Heart left ventricle (tissue), 16 donors: ENCODE data around the gene WDR83. TPM values are rescaled to one million over a fixed set of nuclear protein-coding genes. Genes with fewer than 3 reads are reported as not detected.

Source experiments
- ATAC-seq, 4 donors: fragments of 200-7000 bp; cut with Tn5 transposase; one replicate each; pipeline ENCODE4 v1.9.1; 2020 to 2022; ENCODE audit warnings: moderate library complexity in 4 of 4, mild to moderate bottlenecking in 3 of 4, moderate number of reproducible peaks in 1 of 4
- DNase-seq, 5 donors: peaks; one replicate each; pipeline ENCODE4 v3.0.0-alpha.2; 2020
- H3K27ac ChIP-seq, 12 donors: fragments of 200-600 bp; sonication (generic) in 4 of 12; one replicate each; pipeline versions ENCODE4 v1.5.0 to v1.8.0; 2016 to 2022; ENCODE audit warnings: mild to moderate bottlenecking in 2 of 12
- H3K27me3 ChIP-seq, 9 donors: fragments of 200-600 bp; sonication (generic) in 2 of 9; one replicate each; pipeline versions ENCODE4 v1.5.1 to v1.8.0; 2016 to 2022; ENCODE audit warnings: mild to moderate bottlenecking in 3 of 9
- H3K36me3 ChIP-seq, 9 donors: fragments of 200-600 bp; sonication (generic) in 2 of 9; one replicate each; pipeline versions ENCODE4 v1.5.0 to v1.8.0; 2018 to 2022; ENCODE audit warnings: mild to moderate bottlenecking in 2 of 9
- H3K4me1 ChIP-seq, 12 donors: fragments of 200-600 bp; sonication (generic) in 4 of 12; one replicate each; pipeline versions ENCODE4 v1.5.0 to v1.8.0; 2016 to 2022; ENCODE audit warnings: mild to moderate bottlenecking in 3 of 12
- H3K4me3 ChIP-seq, 12 donors: fragments of 200-600 bp; sonication (generic) in 4 of 12; one replicate each; pipeline versions ENCODE4 v1.5.0 to v1.8.0; 2017 to 2022; ENCODE audit warnings: mild to moderate bottlenecking in 9 of 12, moderate library complexity in 4 of 12
- H3K9me3 ChIP-seq, 12 donors: fragments of 200-600 bp; sonication (generic) in 4 of 12; one replicate each; pipeline versions ENCODE4 v1.5.0 to v1.8.0; 2016 to 2022; ENCODE audit warnings: mild to moderate bottlenecking in 1 of 12
- CTCF ChIP-seq, 12 donors: fragments of 200-600 bp; sonication (generic) in 4 of 12; IDR thresholded peaks; one replicate each; pipeline versions ENCODE4 v1.5.0 to v1.8.0; 2018 to 2022; ENCODE audit warnings: antibody characterized with exemption in 12 of 12, mild to moderate bottlenecking in 5 of 12
- POLR2A ChIP-seq, 2 donors: fragments of 450-650 bp; IDR thresholded peaks; one replicate each; pipeline ENCODE4 v1.6.1; 2017; ENCODE audit warnings: antibody characterized with exemption in 2 of 2, mild to moderate bottlenecking in 2 of 2, moderate library complexity in 2 of 2
- WGBS, 4 donors: extraction: QIAGEN DNeasy Blood & Tissue Kit in 2 of 4; methylation state at CpG; one replicate each; pipeline versions ENCODE4 v1.1.5 to v1.1.7; 2013 to 2018; 5-methylcytosine and 5-hydroxymethylcytosine counted together
- intact Hi-C, 10 donors: fragments of 100-400 bp; cut with DNase I; formaldehyde crosslinking; loops; one replicate each; pipeline versions ENCODE4 v1.11.1 to v1.14.2; 2022
- polyA plus RNA-seq, 2 donors: library from polyadenylated mRNA; stranded (reverse); fragments of 200-250 nt; gene quantifications; one replicate each; pipeline ENCODE4 v1.2.3, GENCODE V29; 2013
- total RNA-seq, 9 donors: library from RNA; depleted of rRNA in 2 of 9; stranded (reverse); fragments of >200 nt in 2 of 9; fragmentation: NEBNext Ultra II Directional in 3 of 9; extraction: Animal tissue kit (Norgen Biotek cat#: 25700) in 3 of 9; gene quantifications; one replicate each; pipeline versions ENCODE4 v1.1.0 to v1.2.4, GENCODE V29; 2016 to 2023
- donor health status: ischemic (EF 13 %, LVEDD 7.1; RV severe dilation, severe dysfunction).
- donor health status: healthy with polysubstance abuse.
- donor health status: DM: no; HTN: yes; CAD: no.
- donor health status: DM: no; HTN: no; CAD: no.
- donor health status: ischemic (EF 25% LVEDD 6.9; RV normal size, moderate dysfunction).
- donor health status: ischemic (EF 25% LVEDD 5.7; RV mildly dilated, moderate dysfunction).
- donor health status: healthy.
- donor health status: DM: yes; HTN: yes; CAD: no.
- donor health status: ischemic (EF 35%, LVEDD 5.7; RV mildly dilated, moderate dysfunction).
- donor health status: nonischemic (EF 11% LVEDD 7.7; RV severe dilation, severe dysfunction).
- donor health status: DM: yes; HTN: yes; CAD: no.
- donor health status: PGD.
- donor health status: ischemic (EF 29% LVEDD 5.4; RV normal size, mild dysfunction).
- donor health status: nonischemic (EF 23%, LVEDD 6.1; RV moderate dilation, normal function).

The WDR83 gene
- total and polyA plus RNA-seq, 11 donors: 6.0 to 13.0 (median 7.9) TPM

DNA sequence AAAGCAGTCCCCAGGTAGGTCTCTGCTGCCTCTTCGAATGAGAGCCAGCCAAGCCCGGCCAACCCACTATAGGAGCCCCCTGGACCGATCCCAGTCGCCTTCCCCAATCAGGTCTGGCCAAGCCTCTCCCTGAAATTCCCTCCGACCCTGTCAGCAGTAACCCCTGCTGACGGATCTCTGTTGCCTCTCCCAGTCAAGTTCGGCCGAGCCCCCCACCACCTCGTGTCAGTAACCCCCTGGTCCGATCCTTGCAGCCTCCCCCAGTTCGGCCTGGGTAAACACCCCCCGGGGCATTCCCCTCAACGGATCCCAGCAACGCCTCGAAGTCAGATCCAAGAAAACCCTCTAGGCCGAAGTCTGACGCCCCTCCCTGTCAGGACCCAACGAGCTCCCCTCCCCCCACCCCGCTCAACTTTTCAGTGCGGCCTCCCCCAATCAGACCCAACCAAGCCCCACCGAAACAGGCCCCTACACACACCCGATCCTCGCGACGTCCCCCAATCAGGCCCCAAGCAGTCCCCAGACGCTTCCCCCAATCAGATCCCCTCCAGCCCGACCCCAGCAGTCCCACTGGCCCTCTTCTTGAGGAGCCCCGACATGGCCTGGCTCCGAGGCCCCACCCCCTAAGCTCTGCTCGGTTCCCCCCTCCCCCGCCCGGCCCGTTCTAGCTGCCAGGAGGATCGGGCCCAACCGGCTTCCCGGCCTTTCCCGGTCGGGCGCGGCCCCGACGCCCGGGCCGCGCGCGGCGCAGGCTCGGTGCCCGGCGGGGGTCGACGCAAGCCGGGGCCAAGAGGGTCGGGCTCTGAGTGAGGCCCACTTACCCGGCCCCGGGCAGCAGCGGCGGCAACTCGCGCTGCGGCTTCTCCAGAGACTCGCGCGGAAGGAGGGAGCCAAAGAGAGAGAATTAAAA lies 55.3 kb downstream of the WDR83 start:
- H3K9me3 ChIP-seq: no peaks in the 10 kb centered on the region
- peaks cover 0 to 24% (median 21%) of the 10 kb centered on the region in 9 donors for H3K36me3 ChIP-seq
- peak overlapping the region; percentile 65 to 98 (median 79) for H3K4me3 ChIP-seq
- WGBS, 4 donors: 0 to 1% (median 1%) methylated on average over 32 to 65 of the region's 65 CpGs
- intact Hi-C loops: loop anchor here in 4 of 10 donors (2.0 to 5.0 kb wide), 3 partner anchors 15 to 80 kb away; partner anchors contain the start of genes PRDX2 (in 2 of the 4), THSD8 (in 2 of the 4), DHPS (in 1 of the 4) and GET3 (in 1 of the 4)
- peak overlapping the region; percentile 88 to 98 (median 96) for H3K27ac ChIP-seq
- ATAC-seq (peak in 3 of 4 donors; percentile 46 to 66 (median 59)), DNase-seq (peak; percentile 69 to 80 (median 72))
- peaks cover 4 to 44% (median 33%) of the 10 kb centered on the region in 12 donors for H3K4me1 ChIP-seq
- TF ChIP-seq CTCF (IDR thresholded peaks at IDR 0.05) (no peak), POLR2A (IDR thresholded peaks at IDR 0.05) (no peak)
- H3K27me3 ChIP-seq: no peaks in the 10 kb centered on the region

DNA sequence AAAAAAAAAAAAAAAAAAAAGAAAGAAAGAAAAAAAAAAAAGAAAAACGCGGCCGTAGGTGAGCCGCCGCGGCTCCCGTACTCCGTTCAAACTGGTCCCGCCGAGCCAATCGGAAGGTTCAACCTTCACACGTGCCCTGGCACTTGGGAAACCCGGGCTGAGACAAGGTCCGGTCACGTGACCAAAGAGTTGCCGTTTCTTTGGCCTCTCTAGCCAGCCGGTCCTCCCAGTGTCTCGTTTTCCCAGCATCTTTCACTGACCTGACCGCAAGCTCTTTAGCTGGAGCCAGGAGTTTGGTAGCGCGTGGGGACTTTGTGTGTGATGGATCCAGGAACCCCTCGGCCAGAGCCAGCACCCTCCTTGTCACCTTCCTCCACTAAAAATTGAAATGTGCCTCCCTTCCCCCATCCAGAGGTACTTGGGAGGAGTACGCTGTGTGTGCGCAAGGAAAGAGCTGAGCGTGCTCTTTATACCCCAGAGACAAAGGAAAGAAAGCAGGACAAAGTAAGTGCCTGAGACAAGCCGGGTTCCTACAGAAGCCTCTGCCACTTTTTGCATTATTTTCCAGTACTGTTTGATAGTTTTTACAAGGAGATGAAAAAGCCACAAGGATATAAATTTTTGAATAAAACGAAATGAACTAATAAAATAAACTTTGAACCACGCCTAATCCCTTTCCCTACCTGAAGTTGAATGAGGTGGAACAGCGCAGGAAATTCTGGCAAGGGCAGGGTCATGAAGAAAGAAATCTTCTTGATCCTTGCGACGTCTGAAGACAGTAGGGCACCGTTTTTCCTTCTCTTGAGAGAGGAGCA lies 56.2 kb downstream of the WDR83 start:
- ATAC-seq: peak; percentile 92 to 96 (median 94)
- Histone ChIP-seq H3K4me3 (peak overlapping the region; percentile 65 to 98 (median 79)), H3K9me3 (no peaks in the 10 kb centered on the region), H3K36me3 (peaks cover 0 to 19% (median 13%) of the 10 kb centered on the region in 9 donors), H3K4me1 (peaks cover 4 to 44% (median 33%) of the 10 kb centered on the region in 12 donors), H3K27me3 (no peaks in the 10 kb centered on the region), H3K27ac (peak overlapping the region; percentile 88 to 98 (median 96))
- TF ChIP-seq POLR2A (IDR thresholded peaks at IDR 0.05): no peak
- no peak for TF ChIP-seq CTCF (IDR thresholded peaks at IDR 0.05)
- intact Hi-C loops: loop anchor here in 4 of 10 donors (2.0 to 5.0 kb wide), 3 partner anchors 14 to 80 kb away; partner anchors contain the start of genes PRDX2 (in 2 of the 4), THSD8 (in 2 of the 4), DHPS (in 1 of the 4) and GET3 (in 1 of the 4)
- DNase-seq: peak; percentile 96 to 99 (median 98)
- WGBS, 4 donors: 1% methylated on average over 32 of the region's 32 CpGs

DNA sequence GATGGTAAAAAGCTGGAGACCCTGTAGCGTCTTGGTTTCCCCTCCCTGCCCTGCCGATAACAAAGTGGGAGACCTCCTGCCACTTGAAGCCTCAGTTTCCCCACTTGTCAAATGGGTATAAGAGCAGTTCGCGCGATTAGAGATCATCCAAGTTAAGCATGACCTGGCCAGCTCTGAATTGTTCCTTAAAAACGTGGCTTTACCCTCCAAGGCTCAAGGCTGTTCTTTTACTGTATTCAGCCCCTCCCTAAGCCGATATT lies 56.7 kb downstream of the WDR83 start:
- no peaks in the 10 kb centered on the region for H3K9me3 ChIP-seq
- H3K4me3 ChIP-seq: peak overlapping the region; percentile 40 to 98 (median 76)
- DNase-seq: no peak
- peak overlapping the region in 11 of 12 donors; percentile 89 to 98 (median 96) for H3K27ac ChIP-seq
- TF ChIP-seq POLR2A (IDR thresholded peaks at IDR 0.05): no peak
- H3K4me1 ChIP-seq: peaks cover 4 to 44% (median 33%) of the 10 kb centered on the region in 12 donors
- ATAC-seq: no peak
- peaks cover 0 to 19% (median 7%) of the 10 kb centered on the region in 9 donors for H3K36me3 ChIP-seq
- no peaks in the 10 kb centered on the region for H3K27me3 ChIP-seq
- WGBS, 4 donors: 0 to 2% (median 1%) methylated on average over 7 of the region's 7 CpGs
- intact Hi-C loops: loop anchor here in 4 of 10 donors (2.0 to 5.0 kb wide), 3 partner anchors 13 to 79 kb away; partner anchors contain the start of genes PRDX2 (in 2 of the 4), THSD8 (in 2 of the 4), DHPS (in 1 of the 4) and GET3 (in 1 of the 4)
